HFFc6 (cell line): ENCODE data around the gene CRTC1. TPM values are rescaled to one million over a fixed set of nuclear protein-coding genes. Genes with fewer than 3 reads are reported as not detected.

Source experiments
- DNase-seq: peaks from one replicate; pipeline ENCODE4 v3.0.0-alpha.2; 2018
- H3K27ac Mint-ChIP-seq: 2 replicates; pipeline ENCODE4 v1.8.0; 2020; ENCODE audit warnings: mild to moderate bottlenecking, mixed read lengths
- H3K27me3 Mint-ChIP-seq: 2 replicates; pipeline ENCODE4 v1.8.0; 2021; ENCODE audit warnings: mild to moderate bottlenecking, moderate library complexity, mixed read lengths; ENCODE audit not compliant: insufficient read depth
- H3K36me3 Mint-ChIP-seq: 2 replicates; pipeline ENCODE4 v1.8.0; 2021; ENCODE audit warnings: low read depth, mixed read lengths
- H3K4me1 Mint-ChIP-seq: 2 replicates; pipeline ENCODE4 v1.8.0; 2020; ENCODE audit warnings: low read depth, mixed read lengths
- H3K4me3 Mint-ChIP-seq: 2 replicates; pipeline ENCODE4 v1.8.0; 2020; ENCODE audit warnings: mild to moderate bottlenecking, moderate library complexity, mixed read lengths
- H3K9me3 Mint-ChIP-seq: 2 replicates; pipeline ENCODE4 v1.8.0; 2020; ENCODE audit warnings: mild to moderate bottlenecking, mixed read lengths
- CTCF ChIP-seq: fragments of 200-600 bp; sonication (generic); IDR thresholded peaks from 2 replicates; pipeline ENCODE4 v1.5.0; 2021; ENCODE audit warnings: antibody characterized with exemption, mild to moderate bottlenecking
- total RNA-seq, 6 experiments: library from RNA; stranded (reverse); fragmentation: NEBNext Ultra II Directional; extraction: Animal tissue kit (Norgen Biotek cat#: 25700); gene quantifications; 2 replicates in 1 of 6; 3 replicates in 5 of 6; pipeline ENCODE4 v1.2.3, GENCODE V29; 2021

CRTC1 gene
- total RNA-seq, 6 experiments from 2014 or later: 11.8 to 14.5 (median 13.4) TPM

GRCh38 chr19:18742838-18743783, 59.6 kb downstream of the CRTC1 start:
- H3K27me3 Mint-ChIP-seq: no peaks in the 10 kb centered on the region; the same call in none of the 2 replicates
- H3K27ac Mint-ChIP-seq: no peak overlapping the region
- no peaks in the 10 kb centered on the region for H3K4me1 Mint-ChIP-seq
- no peaks in the 10 kb centered on the region for H3K36me3 Mint-ChIP-seq
- DNase-seq: no peak
- H3K4me3 Mint-ChIP-seq: no peak overlapping the region
- no peak for TF ChIP-seq CTCF
- H3K9me3 Mint-ChIP-seq: no peaks in the 10 kb centered on the region

DNA sequence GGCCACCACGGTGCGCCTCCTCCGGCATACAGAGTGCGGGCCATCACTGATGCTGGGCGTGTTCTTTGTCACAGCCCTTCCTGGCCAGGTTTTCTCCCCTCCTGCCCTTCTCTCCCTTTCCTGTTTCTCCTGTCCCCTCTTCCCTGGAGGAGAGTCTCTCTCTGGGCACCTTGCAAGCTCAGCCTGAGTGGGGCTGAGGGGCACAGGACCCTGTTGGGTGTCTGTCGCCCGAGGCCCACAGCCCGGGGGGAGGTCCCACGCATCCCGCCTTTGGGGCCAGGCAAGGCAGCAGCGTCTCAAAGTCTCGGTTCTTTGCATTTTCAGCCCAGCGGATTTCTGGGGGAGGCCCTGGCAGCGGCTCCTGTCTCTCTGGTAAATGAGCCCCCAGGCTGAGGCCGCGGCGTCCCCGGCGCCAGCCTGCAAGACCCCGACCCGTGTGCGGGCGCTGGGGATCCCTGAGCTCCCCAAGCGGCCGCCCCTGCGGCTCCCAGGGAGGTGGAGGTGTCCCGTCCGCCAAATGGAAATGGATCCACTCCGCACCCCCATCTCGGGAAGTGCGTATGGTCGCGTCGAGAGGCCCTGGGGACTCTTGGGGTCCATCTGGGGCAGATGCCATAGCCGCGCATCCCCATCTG, 60.4 kb downstream of the CRTC1 start:
- Mint-ChIP-seq H3K4me3 (no peak overlapping the region), H3K4me1 (no peaks in the 10 kb centered on the region), H3K36me3 (no peaks in the 10 kb centered on the region), H3K27me3 (no peaks in the 10 kb centered on the region; the same call in none of the 2 replicates), H3K27ac (no peak overlapping the region), H3K9me3 (no peaks in the 10 kb centered on the region)
- no peak for DNase-seq
- no peak for TF ChIP-seq CTCF

DNA sequence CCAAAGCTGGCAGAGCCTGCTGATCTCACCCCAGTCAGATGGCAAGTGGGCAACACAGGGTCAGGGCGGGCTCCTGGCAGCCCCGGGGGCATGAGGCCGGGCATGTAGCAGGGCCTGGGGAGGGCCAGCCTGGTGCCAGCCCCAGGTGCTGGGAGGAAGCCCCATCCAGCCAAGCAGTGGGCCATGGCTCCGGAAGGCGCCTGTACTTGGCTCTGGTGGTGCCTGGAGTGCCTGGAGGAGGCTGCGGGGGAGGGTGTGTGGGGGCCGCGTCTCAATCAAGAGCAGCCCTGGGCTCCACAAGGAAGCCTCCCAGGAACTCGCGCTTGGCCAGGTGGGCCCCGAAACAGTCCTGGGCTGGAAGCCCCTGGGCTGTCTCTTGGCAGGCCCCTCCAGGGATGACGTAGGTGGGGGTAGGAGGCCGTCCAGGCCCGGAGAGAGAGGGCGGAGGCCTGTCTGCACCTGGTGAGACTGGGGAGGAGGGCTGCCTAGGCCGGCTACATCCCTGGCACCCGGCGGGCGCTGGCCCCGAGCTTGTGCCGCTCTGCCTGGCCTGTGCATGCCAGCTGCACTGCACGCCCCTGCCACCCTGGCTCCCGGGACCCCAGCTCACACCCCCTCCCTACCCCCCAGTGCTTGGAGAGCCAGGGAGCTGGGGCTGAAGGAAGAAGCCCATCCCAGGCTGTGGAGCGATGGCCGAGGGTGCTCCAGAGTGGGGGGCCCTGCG, 61.7 kb downstream of the CRTC1 start:
- Mint-ChIP-seq H3K9me3 (no peaks in the 10 kb centered on the region), H3K27me3 (peaks cover 2% of the 10 kb centered on the region), H3K4me3 (no peak overlapping the region), H3K4me1 (no peaks in the 10 kb centered on the region), H3K27ac (no peak overlapping the region), H3K36me3 (no peaks in the 10 kb centered on the region)
- no peak for TF ChIP-seq CTCF
- no peak for DNase-seq

GRCh38 chr19:18745931-18746330, 62.5 kb downstream of the CRTC1 start:
- no peaks in the 10 kb centered on the region for H3K9me3 Mint-ChIP-seq
- H3K36me3 Mint-ChIP-seq: no peaks in the 10 kb centered on the region
- H3K4me1 Mint-ChIP-seq: no peaks in the 10 kb centered on the region
- no peak for DNase-seq
- peaks cover 2% of the 10 kb centered on the region; the same call in 1 of the 2 replicates for H3K27me3 Mint-ChIP-seq
- TF ChIP-seq CTCF: no peak
- H3K27ac Mint-ChIP-seq: no peak overlapping the region
- H3K4me3 Mint-ChIP-seq: no peak overlapping the region

DNA sequence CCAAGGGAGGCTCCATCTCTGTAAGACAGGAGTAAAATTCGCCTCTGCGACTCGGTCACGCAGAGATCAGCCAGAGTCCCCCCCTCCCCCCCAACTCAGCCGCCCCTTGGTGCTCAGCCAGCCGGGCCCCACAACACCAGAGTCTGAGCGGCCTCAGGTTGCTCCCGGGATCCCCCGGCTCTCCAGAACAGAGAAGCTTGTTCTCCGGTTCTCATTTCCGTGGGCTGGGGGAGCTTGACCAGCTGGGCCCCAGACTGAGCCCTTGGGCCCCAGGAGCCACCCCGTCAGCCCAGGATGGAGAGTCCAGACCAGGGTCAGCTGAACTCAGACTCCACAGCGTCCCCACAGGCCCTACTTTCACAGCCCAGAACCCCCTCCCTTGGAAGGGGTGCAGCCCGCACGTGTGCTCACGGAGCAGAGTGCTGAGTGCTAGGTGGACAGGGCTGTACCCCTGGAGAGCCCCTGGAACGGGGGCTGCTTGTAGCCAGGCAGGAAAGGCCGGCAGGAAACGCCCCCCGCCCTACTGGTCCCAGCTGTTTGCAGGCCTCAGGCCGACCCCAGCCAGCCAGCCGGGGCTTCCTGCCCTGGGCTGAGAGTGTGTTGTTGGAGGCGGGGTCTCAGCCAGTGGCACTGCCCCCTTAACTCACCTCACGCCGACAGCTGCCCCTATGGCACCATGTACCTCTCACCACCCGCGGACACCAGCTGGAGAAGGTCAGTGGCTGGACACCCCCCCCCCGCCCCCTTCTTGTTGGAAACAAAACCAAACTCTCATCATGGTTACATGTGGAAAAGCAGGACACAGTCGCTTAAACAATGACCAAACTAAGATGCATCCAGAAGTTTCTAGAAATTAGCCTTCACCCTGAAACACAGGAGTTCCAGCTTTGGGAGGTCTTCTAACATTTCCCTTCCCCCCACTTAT, 63.2 kb downstream of the CRTC1 start:
- Mint-ChIP-seq H3K9me3 (no peaks in the 10 kb centered on the region), H3K4me1 (no peaks in the 10 kb centered on the region), H3K27me3 (peaks cover 2% of the 10 kb centered on the region), H3K27ac (no peak overlapping the region), H3K4me3 (no peak overlapping the region), H3K36me3 (no peaks in the 10 kb centered on the region)
- no peak for DNase-seq
- no peak for TF ChIP-seq CTCF
